Measurements from ENCODE around the gene ZNF587B. TPM values are rescaled to one million over a fixed set of nuclear protein-coding genes. Genes with fewer than 3 reads are reported as not detected.
"Not testable (repeated sequence)": the region's sequence is repeated elsewhere in the genome, so short reads cannot be mapped to it uniquely, and the experiment has no call there.

Gene ZNF587B
- polyA plus RNA-seq, 2 donors, result 3.1 to 5.7 TPM

DNA sequence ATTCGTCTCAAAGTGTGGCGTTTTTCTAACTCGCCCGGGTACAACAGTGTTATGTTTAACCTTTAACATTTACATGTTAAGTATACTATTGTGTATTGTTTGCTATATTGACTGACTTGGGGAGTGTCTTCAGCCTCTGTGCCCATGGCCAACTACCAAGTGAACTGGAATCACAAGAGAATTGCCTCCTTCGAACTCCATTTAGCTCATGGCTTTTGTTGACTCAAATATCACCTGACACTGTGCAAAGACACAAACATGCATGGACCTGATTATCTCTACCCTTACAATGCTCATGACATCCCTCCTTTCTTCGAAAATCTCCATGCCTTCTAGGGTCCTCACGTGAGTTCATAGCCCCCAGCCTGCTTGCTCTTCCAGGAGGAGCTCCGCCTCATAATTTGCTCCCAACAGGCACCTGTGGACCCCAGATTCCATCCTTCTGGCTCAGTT is 58.0 kb downstream of the ZNF587B start:
- 7 to 12% methylated on average over 8 of the region's 8 CpGs for WGBS, 2 donors
- Histone ChIP-seq H3K27ac (ENCODE audit: low read depth in 2 of 2, low read length in 1 of 2) (peak overlapping the region in 1 of 2 donors; percentile 77), H3K4me1 (ENCODE audit: control insufficient read depth in 2 of 2, insufficient read depth in 2 of 2, low read length in 1 of 2) (peaks cover 4 to 5% of the 10 kb centered on the region in 2 donors), H3K27me3 (ENCODE audit: control insufficient read depth in 1 of 2, insufficient read depth in 2 of 2, low read length in 2 of 2) (no peaks in the 10 kb centered on the region), H3K4me3 (ENCODE audit: low read depth in 1 of 2, low read length in 2 of 2) (peak overlapping the region; percentile 66), H3K36me3 (ENCODE audit: control insufficient read depth in 2 of 2, insufficient read depth in 2 of 2, low read length in 1 of 2) (peaks cover 2 to 3% of the 10 kb centered on the region in 2 donors), H3K9me3 (ENCODE audit: control insufficient read depth in 2 of 2, insufficient read depth in 1 of 2, low read depth in 1 of 2, low read length in 1 of 2) (peaks cover 12 to 13% of the 10 kb centered on the region in 2 donors)

DNA sequence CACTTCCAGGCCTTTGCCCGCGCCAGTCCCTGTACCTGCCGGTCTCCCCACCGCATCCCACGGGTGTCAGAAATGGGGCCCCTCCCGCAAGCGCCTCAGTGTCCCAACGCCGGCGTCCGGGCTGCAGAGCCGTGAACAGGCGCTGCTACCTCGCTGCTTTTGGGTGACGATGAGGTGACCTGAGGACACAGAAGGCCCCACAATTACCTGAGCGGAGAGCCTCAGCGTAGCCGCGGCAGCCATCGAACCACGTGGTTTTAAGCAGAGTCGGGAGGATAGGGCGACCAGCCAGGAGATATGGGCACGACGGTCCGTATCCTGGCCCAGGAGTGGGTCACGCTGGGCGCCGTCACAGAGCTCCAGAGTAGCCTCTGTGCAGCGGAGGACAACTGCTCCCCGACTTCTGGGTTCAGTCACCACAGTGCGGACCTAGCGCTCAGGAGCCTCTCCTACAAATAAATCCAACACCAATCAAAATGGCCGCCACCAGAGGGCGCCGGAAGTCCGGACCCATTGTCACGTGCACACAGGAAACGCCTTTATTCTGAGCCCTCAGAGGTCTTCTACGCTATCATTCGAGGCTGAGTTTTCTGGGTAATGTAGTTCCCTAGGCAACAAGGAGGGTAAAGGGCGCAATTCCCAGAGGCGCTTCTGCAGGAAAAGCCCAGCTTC is 58.6 kb downstream of the ZNF587B start, which contains the start of gene ZNF814:
Gene ZNF814, minus strand, starts transcription at position 478 of the 672 bp plus-strand sequence. Its CDS starts 235 bp downstream, at position 243.
- Histone ChIP-seq H3K36me3 (ENCODE audit: control insufficient read depth in 2 of 2, insufficient read depth in 2 of 2, low read length in 1 of 2) (peaks cover 2 to 3% of the 10 kb centered on the region in 2 donors), H3K4me1 (ENCODE audit: control insufficient read depth in 2 of 2, insufficient read depth in 2 of 2, low read length in 1 of 2) (peaks cover 4 to 5% of the 10 kb centered on the region in 2 donors), H3K27me3 (ENCODE audit: control insufficient read depth in 1 of 2, insufficient read depth in 2 of 2, low read length in 2 of 2) (no peaks in the 10 kb centered on the region), H3K4me3 (ENCODE audit: low read depth in 1 of 2, low read length in 2 of 2) (peak within 1 kb of the TSS; percentile 66), H3K27ac (ENCODE audit: low read depth in 2 of 2, low read length in 1 of 2) (peak within 1 kb of the TSS; percentile 51 to 77), H3K9me3 (ENCODE audit: control insufficient read depth in 2 of 2, insufficient read depth in 1 of 2, low read depth in 1 of 2, low read length in 1 of 2) (peaks cover 12 to 13% of the 10 kb centered on the region in 2 donors)
- 1 to 4% methylated on average over 43 of the region's 43 CpGs for WGBS, 2 donors

DNA sequence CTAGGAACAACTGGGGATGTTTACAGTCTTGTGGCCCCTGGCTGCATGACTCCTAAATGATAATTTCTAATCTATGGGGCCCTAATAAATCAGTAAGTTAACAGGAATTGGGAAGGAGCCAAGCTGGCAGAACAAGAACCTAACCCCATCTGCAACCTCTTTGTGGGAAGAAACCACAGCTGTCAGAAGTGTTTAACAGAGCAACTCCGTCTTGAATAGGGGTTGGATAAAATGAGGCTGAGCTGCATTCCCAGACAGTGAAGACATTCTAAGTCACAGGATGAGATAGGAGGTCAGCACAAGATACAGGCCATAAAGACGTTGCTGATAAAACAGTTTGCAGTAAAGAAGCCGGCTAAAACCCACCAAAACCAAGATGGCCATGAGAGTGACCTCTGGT is 60.6 kb downstream of the ZNF587B start:
- not testable (repeated sequence) for H3K4me3 ChIP-seq (ENCODE audit: low read depth in 1 of 2, low read length in 2 of 2); H3K4me1 ChIP-seq (ENCODE audit: control insufficient read depth in 2 of 2, insufficient read depth in 2 of 2, low read length in 1 of 2); H3K36me3 ChIP-seq (ENCODE audit: control insufficient read depth in 2 of 2, insufficient read depth in 2 of 2, low read length in 1 of 2); H3K27me3 ChIP-seq (ENCODE audit: control insufficient read depth in 1 of 2, insufficient read depth in 2 of 2, low read length in 2 of 2); H3K27ac ChIP-seq (ENCODE audit: low read depth in 2 of 2, low read length in 1 of 2)
- H3K9me3 ChIP-seq (ENCODE audit: control insufficient read depth in 2 of 2, insufficient read depth in 1 of 2, low read depth in 1 of 2, low read length in 1 of 2), result peaks cover 10 to 11% of the 10 kb centered on the region in 2 donors
- WGBS, 2 donors, result 51 to 62% methylated on average over 3 of the region's 3 CpGs

Other genes with a start within 250 kb of the ZNF587B start
- gene ZIK1, start 246.2 kb upstream of the ZNF587B start, polyA plus RNA-seq, result 1 to 10 TPM in 1 of 2 donors, under 1 TPM in 1; 0.43 to 1.3 TPM
- 1 to 10 TPM; 1.1 to 1.9 TPM for gene ZNF530, start 230.4 kb upstream of the ZNF587B start, polyA plus RNA-seq
- 1 to 10 TPM; 2.8 to 5.1 TPM for gene ZNF134, start 216.1 kb upstream of the ZNF587B start, polyA plus RNA-seq
- 1 to 10 TPM; 4.3 to 5.7 TPM for gene ZNF211, start 197.1 kb upstream of the ZNF587B start, polyA plus RNA-seq
- gene ZSCAN4, start 161.4 kb upstream of the ZNF587B start, polyA plus RNA-seq, result under 1 TPM; 0.01 to 0.08 TPM
- gene ZNF551, start 148.3 kb upstream of the ZNF587B start, polyA plus RNA-seq, result 1 to 10 TPM; 1.2 to 2.2 TPM
- gene ZNF154, start 121.1 kb upstream of the ZNF587B start, polyA plus RNA-seq, result 1 to 10 TPM in 1 of 2 donors, under 1 TPM in 1; 0.98 to 1.6 TPM
- 1 to 10 TPM; 1.3 to 1.5 TPM for gene ZNF671, start 102.7 kb upstream of the ZNF587B start, polyA plus RNA-seq
- gene ZNF776, start 83.5 kb upstream of the ZNF587B start, polyA plus RNA-seq, result 1 to 10 TPM; 2.9 to 3.3 TPM
- 1 to 10 TPM; 5.0 to 5.4 TPM for gene ZNF586, start 60.6 kb upstream of the ZNF587B start, polyA plus RNA-seq
- gene ZNF552, start 15.4 kb upstream of the ZNF587B start, polyA plus RNA-seq, result 1 to 10 TPM; 4.6 to 5.7 TPM
- gene ZNF587, start 19.6 kb downstream of the ZNF587B start, polyA plus RNA-seq, result 10 to 100 TPM in 1 of 2 donors, 1 to 10 TPM in 1; 4.9 to 19.5 TPM
- gene ZNF814, start 58.7 kb downstream of the ZNF587B start, polyA plus RNA-seq, result 1 to 10 TPM; 3.5 to 6.0 TPM
- gene ZNF417, start 86.3 kb downstream of the ZNF587B start, polyA plus RNA-seq, result 1 to 10 TPM; 1.7 to 2.4 TPM
- gene ZNF418, start 105.1 kb downstream of the ZNF587B start, polyA plus RNA-seq, result 1 to 10 TPM; 2.0 to 3.0 TPM
- 1 to 10 TPM; 2.5 TPM for gene ZNF256, start 117.4 kb downstream of the ZNF587B start, polyA plus RNA-seq
- 1 to 10 TPM in 1 of 2 donors, under 1 TPM in 1; 0.32 to 1.0 TPM for gene C19orf18, start 144.2 kb downstream of the ZNF587B start, polyA plus RNA-seq
- gene ZNF606, start 172.5 kb downstream of the ZNF587B start, polyA plus RNA-seq, result 1 to 10 TPM; 4.6 to 7.2 TPM
- gene ZSCAN1, start 203.7 kb downstream of the ZNF587B start, polyA plus RNA-seq, result under 1 TPM in 1 of 2 donors, not detected in 1; 0.05 TPM
- gene ZNF135, start 229.0 kb downstream of the ZNF587B start, polyA plus RNA-seq, result 1 to 10 TPM; 1.6 to 2.9 TPM